HepG2 (cell line): Measurements from ENCODE around the gene DNAJC1. TPM values are rescaled to one million over a fixed set of nuclear protein-coding genes. Genes with fewer than 3 reads are reported as not detected.

Experiments used
- CBX5 ChIP-seq: sonication (generic); formaldehyde crosslinking; IDR thresholded peaks from 2 replicates; pipeline ENCODE4 v1.4.0; 2020; ENCODE audit warnings: missing genetic modification reagents, borderline replicate concordance
- CEBPG ChIP-seq: IDR thresholded peaks from 2 replicates; pipeline ENCODE4 v1.6.1; 2016
- ELF4 ChIP-seq: sonication (generic); formaldehyde crosslinking; IDR thresholded peaks from 2 replicates; pipeline ENCODE4 v1.5.0; 2020; ENCODE audit warnings: missing genetic modification reagents, mild to moderate bottlenecking, moderate library complexity, borderline replicate concordance
- HOXA3 ChIP-seq: sonication (generic); formaldehyde crosslinking; IDR thresholded peaks from 2 replicates; pipeline ENCODE4 v1.5.0; 2020; ENCODE audit warnings: missing genetic modification reagents
- IRF2 ChIP-seq: IDR thresholded peaks from 2 replicates; pipeline ENCODE4 v1.6.1; 2018; ENCODE audit warnings: missing genetic modification reagents, missing compliant biosample characterization
- IRX3 ChIP-seq: sonication (generic); formaldehyde crosslinking; IDR thresholded peaks from 2 replicates; pipeline ENCODE4 v1.8.1; 2023; ENCODE audit warnings: mild to moderate bottlenecking, low read depth, missing genetic modification reagents, borderline replicate concordance
- KAT2B ChIP-seq: fragments of 150-350 bp; IDR thresholded peaks from 2 replicates; pipeline ENCODE4 v1.6.1; 2014; ENCODE audit warnings: low read depth, low read length, borderline replicate concordance
- KDM6A ChIP-seq: IDR thresholded peaks from 2 replicates; pipeline ENCODE4 v1.6.1; 2016; ENCODE audit warnings: low read depth
- KMT2A ChIP-seq: sonication (generic); formaldehyde crosslinking; IDR thresholded peaks from 2 replicates; pipeline ENCODE4 v1.4.0; 2020; ENCODE audit warnings: missing genetic modification reagents
- MYC ChIP-seq: sonication (generic); formaldehyde crosslinking; IDR thresholded peaks from 2 replicates; pipeline ENCODE4 v1.9.0; 2021; ENCODE audit warnings: missing genetic modification reagents, borderline replicate concordance
- NCOR1 ChIP-seq: fragments of 200-600 bp; sonication (generic); IDR thresholded peaks from 2 replicates; pipeline ENCODE4 v1.7.0; 2017; ENCODE audit warnings: antibody characterized with exemption, low read length, borderline replicate concordance
- NFATC3 ChIP-seq: sonication (generic); formaldehyde crosslinking; IDR thresholded peaks from 2 replicates; pipeline ENCODE4 v1.5.1; 2020; ENCODE audit warnings: mild to moderate bottlenecking, missing genetic modification reagents
- NFIC ChIP-seq: IDR thresholded peaks from 2 replicates; pipeline ENCODE4 v1.6.1; 2012; ENCODE audit warnings: mild to moderate bottlenecking, low read length, inconsistent platforms
- PHF5A ChIP-seq: IDR thresholded peaks from one replicate; pipeline ENCODE4 v1.6.1; 2018; ENCODE audit warnings: low read depth, missing genetic modification reagents; ENCODE audit not compliant: unreplicated experiment
- SALL2 ChIP-seq: sonication (generic); formaldehyde crosslinking; IDR thresholded peaks from 2 replicates; pipeline ENCODE4 v1.8.1; 2023; ENCODE audit warnings: mild to moderate bottlenecking, missing genetic modification reagents, inconsistent platforms
- TEAD2 ChIP-seq: sonication (generic); formaldehyde crosslinking; IDR thresholded peaks from 2 replicates; pipeline ENCODE4 v1.9.0; 2021; ENCODE audit warnings: missing genetic modification reagents
- TRIM24 ChIP-seq: sonication (generic); formaldehyde crosslinking; IDR thresholded peaks from 2 replicates; pipeline ENCODE4 v1.8.0; 2022; ENCODE audit warnings: mild to moderate bottlenecking, missing genetic modification reagents
- ZC3H4 ChIP-seq: sonication (generic); formaldehyde crosslinking; IDR thresholded peaks from 2 replicates; pipeline ENCODE4 v1.4.0; 2020; ENCODE audit warnings: missing genetic modification reagents, borderline replicate concordance
- ZNF263 ChIP-seq: sonication (generic); formaldehyde crosslinking; IDR thresholded peaks from 2 replicates; pipeline ENCODE4 v1.4.0; 2020; ENCODE audit warnings: missing genetic modification reagents
- ZNF496 ChIP-seq: sonication (generic); formaldehyde crosslinking; IDR thresholded peaks from 2 replicates; pipeline ENCODE4 v1.8.1; 2023; ENCODE audit warnings: mild to moderate bottlenecking, moderate library complexity, missing genetic modification reagents; ENCODE audit not compliant: insufficient replicate concordance
- ZNF788 ChIP-seq: sonication (generic); formaldehyde crosslinking; IDR thresholded peaks from 2 replicates; pipeline ENCODE4 v1.5.0; 2020; ENCODE audit warnings: mild to moderate bottlenecking, missing genetic modification reagents, borderline replicate concordance
- polyA plus RNA-seq, 8 experiments: library from polyadenylated mRNA; depleted of rRNA in 3 of 8; stranded (reverse) in 7 of 8; unstranded in 1 of 8; fragments of >200 nt; fragmentation: Illumina TruSeq in 4 of 8; extraction: Trizol in 4 of 8; gene quantifications; 2 replicates each; pipeline versions ENCODE4 v1.2.1 to v1.2.3, GENCODE V29; 2011 to 2016; ENCODE audit warnings: low read depth in 4 of 8, missing spikeins in 1 of 8, mixed read lengths in 1 of 8; ENCODE audit not compliant: insufficient read depth in 1 of 8
- total RNA-seq, 5 experiments: library from RNA; depleted of rRNA; stranded (reverse); fragments of >200 nt; fragmentation: Illumina TruSeq; extraction: Trizol; gene quantifications; 2 replicates each; pipeline ENCODE4 v1.2.3, GENCODE V29; 2016; ENCODE audit warnings: low read depth in 1 of 5
- TF ChIP-seq, protein P1 (sequence below): sonication (generic); IDR thresholded peaks from 2 replicates; pipeline ENCODE4 v1.6.1; 2016; ENCODE audit warnings: low read depth, borderline replicate concordance
- TF ChIP-seq, protein P2 (sequence below): sonication (generic); formaldehyde crosslinking; IDR thresholded peaks from 2 replicates; pipeline ENCODE4 v1.8.1; 2023; ENCODE audit warnings: mild to moderate bottlenecking, missing genetic modification reagents
- TF ChIP-seq, protein P3 (sequence below): sonication (generic); formaldehyde crosslinking; IDR thresholded peaks from 2 replicates; pipeline ENCODE4 v1.8.0; 2022; ENCODE audit warnings: missing genetic modification reagents, mild to moderate bottlenecking, inconsistent platforms, borderline replicate concordance
- TF ChIP-seq, protein P4 (sequence below): sonication (generic); formaldehyde crosslinking; IDR thresholded peaks from 2 replicates; pipeline ENCODE4 v1.4.0; 2020; ENCODE audit warnings: missing genetic modification reagents, mild to moderate bottlenecking, borderline replicate concordance
- TF ChIP-seq, protein P5 (sequence below): sonication (generic); formaldehyde crosslinking; IDR thresholded peaks from 2 replicates; pipeline ENCODE4 v1.5.0; 2020; ENCODE audit warnings: missing genetic modification reagents

The DNAJC1 gene
- total and polyA plus RNA-seq, 2 of the 13 experiments (the other 11 are each of a cell fraction or from before 2014, with no cell fraction given), result 9.9 to 16.6 TPM

DNA sequence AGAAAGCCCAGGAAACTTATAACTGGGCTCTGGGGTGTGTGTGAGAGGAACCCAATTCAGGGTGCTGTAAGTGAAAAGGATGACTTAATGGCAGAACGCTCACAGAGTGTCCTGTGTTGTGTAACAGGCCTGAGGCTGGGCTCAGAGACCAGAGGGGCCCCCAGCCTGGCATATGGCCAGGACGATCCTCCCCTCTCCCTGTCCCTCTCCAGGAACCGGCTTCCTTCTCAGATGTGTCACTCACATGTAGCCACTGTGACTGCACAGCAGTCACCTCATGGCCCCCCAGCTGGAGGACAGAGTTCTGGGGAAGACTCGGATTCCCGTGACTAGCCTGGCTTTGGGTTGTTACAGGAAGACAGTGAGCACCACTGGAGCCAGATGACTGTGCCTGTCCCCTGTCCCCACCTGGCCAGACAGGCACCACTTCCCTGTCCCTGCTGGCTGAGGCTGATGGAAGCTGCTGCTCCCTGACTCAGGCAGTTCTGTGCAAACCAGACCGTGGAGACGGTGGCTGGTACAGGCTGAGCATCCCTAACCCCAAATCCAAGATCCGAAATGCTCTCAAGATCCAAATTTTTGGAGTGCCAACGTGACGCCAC is 249.0 kb downstream of the DNAJC1 start (continued):
- TF ChIP-seq TRIM24 (CRISPR knock-in tag) (no peak), TEAD2 (CRISPR knock-in tag) (no peak), CEBPG (CRISPR knock-in tag) (peak; percentile 82), NCOR1 (peak; percentile 46; the same call in 1 of the 2 replicates), HOXA3 (CRISPR knock-in tag) (peak; percentile 37; the same call in 1 of the 2 replicates), NFIC (peak; percentile 84), ZC3H4 (no peak), MYC (CRISPR knock-in tag) (peak; percentile 42; the same call in 1 of the 2 replicates), PHF5A (CRISPR knock-in tag) (no peak), SALL2 (CRISPR knock-in tag) (no peak), CBX5 (CRISPR knock-in tag) (peak; percentile 82; the same call in 1 of the 2 replicates), IRX3 (no peak), ZNF788 (CRISPR knock-in tag) (peak; percentile 38; the same call in 1 of the 2 replicates), KDM6A (0 out of 2 replicates have a peak, but pooled peaks have one; percentile 41), KAT2B (no peak), ZNF263 (peak; percentile 94), NFATC3 (CRISPR knock-in tag) (0 out of 2 replicates have a peak, but pooled peaks have one; percentile 20), IRF2 (no peak), ZNF496 (CRISPR knock-in tag) (no peak), ELF4 (no peak), KMT2A (0 out of 2 replicates have a peak, but pooled peaks have one; percentile 47)
- TF ChIP-seq, protein P1, sequence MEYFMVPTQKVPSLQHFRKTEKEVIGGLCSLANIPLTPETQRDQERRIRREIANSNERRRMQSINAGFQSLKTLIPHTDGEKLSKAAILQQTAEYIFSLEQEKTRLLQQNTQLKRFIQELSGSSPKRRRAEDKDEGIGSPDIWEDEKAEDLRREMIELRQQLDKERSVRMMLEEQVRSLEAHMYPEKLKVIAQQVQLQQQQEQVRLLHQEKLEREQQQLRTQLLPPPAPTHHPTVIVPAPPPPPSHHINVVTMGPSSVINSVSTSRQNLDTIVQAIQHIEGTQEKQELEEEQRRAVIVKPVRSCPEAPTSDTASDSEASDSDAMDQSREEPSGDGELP, result peak; percentile 89
- TF ChIP-seq, protein P2, sequence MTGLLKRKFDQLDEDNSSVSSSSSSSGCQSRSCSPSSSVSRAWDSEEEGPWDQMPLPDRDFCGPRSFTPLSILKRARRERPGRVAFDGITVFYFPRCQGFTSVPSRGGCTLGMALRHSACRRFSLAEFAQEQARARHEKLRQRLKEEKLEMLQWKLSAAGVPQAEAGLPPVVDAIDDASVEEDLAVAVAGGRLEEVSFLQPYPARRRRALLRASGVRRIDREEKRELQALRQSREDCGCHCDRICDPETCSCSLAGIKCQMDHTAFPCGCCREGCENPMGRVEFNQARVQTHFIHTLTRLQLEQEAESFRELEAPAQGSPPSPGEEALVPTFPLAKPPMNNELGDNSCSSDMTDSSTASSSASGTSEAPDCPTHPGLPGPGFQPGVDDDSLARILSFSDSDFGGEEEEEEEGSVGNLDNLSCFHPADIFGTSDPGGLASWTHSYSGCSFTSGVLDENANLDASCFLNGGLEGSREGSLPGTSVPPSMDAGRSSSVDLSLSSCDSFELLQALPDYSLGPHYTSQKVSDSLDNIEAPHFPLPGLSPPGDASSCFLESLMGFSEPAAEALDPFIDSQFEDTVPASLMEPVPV (CRISPR knock-in tag), result 0 out of 2 replicates have a peak, but pooled peaks have one; percentile 35
- TF ChIP-seq, protein P3, sequence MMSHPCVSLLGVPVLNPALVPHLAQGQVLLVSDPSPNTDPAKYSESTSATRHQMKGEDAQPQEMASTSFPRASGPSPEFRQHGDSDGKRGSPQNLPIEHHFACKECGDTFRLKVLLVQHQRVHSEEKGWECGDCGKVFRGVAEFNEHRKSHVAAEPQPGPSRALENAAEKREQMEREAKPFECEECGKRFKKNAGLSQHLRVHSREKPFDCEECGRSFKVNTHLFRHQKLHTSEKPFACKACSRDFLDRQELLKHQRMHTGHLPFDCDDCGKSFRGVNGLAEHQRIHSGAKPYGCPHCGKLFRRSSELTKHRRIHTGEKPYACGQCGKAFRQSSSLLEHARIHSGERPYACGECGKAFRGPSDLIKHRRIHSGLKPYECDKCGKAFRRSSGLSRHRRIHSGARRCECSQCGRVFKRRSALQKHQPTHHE (CRISPR knock-in tag), result no peak
- TF ChIP-seq, protein P4, sequence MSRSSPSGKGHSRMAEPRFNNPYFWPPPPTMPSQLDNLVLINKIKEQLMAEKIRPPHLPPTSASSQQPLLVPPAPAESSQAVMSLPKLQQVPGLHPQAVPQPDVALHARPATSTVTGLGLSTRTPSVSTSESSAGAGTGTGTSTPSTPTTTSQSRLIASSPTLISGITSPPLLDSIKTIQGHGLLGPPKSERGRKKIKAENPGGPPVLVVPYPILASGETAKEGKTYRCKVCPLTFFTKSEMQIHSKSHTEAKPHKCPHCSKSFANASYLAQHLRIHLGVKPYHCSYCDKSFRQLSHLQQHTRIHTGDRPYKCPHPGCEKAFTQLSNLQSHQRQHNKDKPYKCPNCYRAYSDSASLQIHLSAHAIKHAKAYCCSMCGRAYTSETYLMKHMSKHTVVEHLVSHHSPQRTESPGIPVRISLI (CRISPR knock-in tag), result no peak
- TF ChIP-seq, protein P5, sequence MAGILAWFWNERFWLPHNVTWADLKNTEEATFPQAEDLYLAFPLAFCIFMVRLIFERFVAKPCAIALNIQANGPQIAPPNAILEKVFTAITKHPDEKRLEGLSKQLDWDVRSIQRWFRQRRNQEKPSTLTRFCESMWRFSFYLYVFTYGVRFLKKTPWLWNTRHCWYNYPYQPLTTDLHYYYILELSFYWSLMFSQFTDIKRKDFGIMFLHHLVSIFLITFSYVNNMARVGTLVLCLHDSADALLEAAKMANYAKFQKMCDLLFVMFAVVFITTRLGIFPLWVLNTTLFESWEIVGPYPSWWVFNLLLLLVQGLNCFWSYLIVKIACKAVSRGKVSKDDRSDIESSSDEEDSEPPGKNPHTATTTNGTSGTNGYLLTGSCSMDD (CRISPR knock-in tag), result no peak
